RPMI8226 (cell line): ENCODE results near the gene F12.
"Not testable (repeated sequence)": the region's sequence is repeated elsewhere in the genome, so short reads cannot be mapped to it uniquely, and the experiment has no call there.

Source experiments
- DNase-seq: peaks from one replicate; pipeline ENCODE4 v3.0.0-alpha.2; 2015

The F12 gene

DNA sequence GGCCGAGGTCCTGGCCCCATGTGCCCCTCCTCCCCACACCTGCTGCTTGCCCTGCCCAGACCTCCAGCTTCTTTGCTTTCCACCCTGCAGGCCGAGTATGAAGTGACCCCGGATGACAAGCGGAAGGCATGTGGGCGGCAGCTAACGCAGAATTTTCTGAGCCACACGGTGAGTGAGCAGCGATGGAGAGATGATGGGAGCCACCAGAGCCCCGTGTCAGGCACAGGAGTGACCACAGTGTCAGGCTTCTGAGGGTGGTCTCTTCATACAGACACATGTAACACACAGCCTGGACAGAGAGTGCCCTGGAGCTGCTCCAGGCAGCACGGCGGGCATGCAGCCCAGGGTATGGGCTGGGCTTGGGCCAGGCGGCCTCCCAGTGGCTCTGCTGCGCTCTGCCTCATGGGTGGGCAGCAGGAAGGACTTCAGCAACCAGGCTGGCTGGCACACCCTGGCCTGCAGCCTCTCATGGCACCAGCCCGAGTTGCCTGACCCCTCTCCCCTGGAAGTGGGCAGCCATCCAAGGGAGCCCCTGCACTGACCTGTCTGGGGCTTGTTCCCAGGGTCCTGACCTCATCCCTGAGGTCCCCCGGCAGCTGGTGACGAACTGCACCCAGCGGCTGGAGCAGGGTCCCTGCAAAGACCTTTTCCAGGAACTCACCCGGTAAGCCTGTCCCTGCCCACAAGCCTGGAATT, 22.9 kb upstream of the F12 start:
- DNase-seq: no peak

DNA sequence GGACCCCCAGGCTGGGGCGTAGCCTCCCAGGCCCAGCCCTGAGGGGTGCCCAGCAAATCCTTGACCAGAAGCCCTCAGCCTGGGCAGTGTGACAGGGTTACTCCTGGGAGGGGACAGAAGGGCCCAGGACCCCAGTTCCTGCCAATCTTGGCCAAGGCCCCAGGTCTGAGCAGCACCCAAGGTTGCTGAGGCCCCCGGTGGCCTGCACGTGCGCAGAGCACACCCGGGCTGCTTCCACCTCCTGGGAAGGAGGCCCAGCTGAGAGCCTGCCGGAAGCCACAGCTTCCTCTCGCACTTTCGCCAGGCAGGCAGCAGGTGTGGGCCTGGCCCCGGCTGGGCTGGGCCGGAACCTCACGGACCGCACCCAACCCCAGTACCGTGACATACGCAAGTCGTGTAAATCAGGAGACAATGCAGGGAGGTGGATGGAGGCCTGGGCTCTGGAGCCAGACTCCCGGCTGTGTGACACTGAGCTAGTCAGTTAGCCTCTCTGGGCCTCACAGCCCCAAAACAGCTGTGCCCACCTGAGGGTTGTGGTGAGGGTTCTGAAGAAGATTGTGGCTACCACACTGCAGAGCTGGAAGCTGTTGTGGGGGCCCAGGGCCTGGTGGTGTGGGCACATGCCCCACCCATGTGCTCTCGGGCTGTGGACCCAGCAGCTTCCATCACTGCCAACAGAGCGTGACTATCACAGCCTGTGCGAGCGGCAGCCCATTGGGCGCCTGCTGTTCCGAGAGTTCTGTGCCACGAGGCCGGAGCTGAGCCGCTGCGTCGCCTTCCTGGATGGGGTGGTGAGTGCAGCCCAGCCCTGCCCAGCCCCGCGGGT, 22.2 kb upstream of the F12 start:
- peak; percentile 92 for DNase-seq

DNA sequence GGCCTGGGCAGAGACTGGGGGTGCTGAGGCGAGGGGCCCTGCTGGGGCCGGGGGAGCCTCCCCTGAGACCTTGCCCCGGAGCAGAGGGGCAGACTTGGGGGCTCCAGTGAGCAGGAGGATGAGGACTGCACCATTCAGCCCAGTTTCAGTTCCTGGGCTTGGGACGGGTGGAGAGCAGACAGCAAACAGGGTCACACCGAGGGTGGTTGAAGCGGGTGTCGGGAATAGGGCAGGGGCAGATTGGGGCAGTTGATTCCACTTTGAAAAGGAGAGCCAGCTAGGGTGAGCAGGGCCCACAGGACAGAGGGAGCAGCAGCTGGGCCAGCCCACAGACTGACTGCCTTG, 21.6 kb upstream of the F12 start:
- peak; percentile 37 for DNase-seq

DNA sequence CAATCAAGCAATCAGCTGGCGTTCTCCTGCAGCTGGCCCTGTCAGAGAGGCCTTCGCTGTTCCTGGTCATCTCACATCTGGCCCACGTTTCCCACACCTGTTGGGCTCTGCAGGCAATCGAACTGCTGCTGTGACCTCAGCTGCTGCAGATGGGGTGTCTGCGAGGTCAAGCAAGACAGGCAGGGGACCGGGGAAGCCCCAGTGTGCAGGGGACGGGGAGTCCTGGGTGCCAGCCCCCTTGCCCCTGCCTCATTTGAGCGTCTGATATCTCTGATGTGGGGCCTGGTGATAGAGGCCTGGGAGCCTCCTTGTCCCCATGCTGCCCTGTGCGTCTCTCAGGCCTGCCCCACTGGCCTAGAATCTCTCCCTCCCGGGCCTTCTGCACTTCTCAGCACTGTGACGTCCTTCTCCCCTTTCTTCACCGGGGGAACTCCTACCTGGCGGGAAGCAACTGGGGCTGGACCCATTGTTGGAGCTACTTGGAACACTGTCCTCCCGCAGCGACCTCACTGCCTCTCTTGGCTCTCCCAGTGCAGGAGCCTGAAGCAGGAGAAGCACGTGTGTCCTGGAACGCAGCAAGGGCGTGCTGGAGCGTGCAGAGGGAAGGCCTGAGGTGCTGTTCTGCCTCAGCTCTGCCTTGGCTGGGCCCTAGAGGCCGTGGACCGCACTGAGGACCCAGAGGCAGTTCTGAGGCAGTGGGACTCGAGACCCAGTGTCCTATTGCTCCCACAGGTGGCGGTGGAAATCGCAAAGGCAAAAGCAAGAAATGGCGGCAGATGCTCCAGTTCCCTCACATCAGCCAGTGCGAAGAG, 21.0 kb upstream of the F12 start:
- peak; percentile 87 for DNase-seq

DNA sequence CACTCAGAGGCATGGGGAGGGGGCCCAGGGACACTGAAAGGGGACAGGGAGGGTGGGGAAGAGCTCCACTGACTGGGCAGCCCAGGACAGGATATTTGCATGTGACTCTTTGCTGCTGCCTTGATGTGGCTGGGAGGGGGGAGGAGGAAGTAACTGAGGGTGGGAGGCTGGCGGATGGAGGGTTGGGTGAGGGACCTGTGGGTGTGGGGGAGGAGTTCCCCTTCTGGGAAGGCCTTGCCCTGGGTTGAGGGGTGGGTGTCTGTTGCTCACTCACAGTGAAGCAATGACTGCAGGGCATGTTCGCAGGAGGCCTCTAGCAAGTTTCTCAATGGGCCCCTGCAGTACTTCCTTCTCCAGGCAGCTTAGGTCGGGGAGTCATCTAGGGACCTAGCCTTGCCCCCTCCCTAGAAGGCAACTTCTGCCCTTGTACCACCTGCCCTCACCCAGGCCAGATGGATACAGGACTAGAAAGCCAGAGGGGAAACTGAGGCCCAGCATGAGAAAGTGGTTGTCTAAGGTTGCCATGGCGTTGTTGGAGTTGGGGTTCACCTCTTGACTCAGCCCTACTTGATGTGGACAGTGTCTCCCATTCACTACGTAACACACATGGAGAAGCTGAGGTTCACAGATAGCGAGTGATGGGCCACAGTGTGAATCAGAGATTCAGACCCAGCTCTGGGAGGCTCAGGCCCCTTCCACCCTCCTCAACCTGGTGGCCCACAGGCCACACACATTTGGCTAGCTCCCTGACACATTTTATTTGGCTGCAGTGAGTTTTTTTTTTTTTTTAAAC, 20.1 kb upstream of the F12 start:
- DNase-seq: peak; percentile 57

DNA sequence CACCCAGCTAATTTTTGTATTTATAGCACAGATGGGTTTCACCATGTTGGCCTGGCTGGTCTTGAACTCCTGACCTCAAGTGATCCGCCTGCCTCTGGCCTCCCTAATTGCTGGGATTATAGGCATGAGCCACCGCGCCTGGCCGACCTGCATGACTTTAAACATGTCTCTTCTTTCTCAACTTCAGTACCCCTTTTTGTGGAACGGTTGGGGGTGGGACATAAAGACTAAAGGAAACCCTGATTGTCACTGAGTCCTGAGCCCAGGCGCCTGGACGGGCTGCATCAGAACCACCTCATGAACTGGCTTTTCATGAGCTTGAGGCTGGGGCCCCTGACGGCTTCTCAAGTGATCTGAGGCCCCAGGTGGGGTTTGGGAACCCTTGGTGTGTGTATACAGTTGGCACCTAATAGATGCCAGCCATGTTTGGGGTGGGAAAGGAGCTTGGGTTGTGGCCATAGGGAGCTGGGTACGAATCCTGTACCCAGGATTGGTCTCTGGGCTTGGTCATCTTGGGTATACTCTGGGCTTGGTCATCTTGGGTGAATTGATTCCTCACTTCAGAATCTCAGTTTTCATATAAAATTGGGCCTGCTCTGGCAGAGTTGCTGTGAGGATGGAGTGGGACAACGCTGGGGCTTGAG, 19.3 kb upstream of the F12 start:
- no peak for DNase-seq

DNA sequence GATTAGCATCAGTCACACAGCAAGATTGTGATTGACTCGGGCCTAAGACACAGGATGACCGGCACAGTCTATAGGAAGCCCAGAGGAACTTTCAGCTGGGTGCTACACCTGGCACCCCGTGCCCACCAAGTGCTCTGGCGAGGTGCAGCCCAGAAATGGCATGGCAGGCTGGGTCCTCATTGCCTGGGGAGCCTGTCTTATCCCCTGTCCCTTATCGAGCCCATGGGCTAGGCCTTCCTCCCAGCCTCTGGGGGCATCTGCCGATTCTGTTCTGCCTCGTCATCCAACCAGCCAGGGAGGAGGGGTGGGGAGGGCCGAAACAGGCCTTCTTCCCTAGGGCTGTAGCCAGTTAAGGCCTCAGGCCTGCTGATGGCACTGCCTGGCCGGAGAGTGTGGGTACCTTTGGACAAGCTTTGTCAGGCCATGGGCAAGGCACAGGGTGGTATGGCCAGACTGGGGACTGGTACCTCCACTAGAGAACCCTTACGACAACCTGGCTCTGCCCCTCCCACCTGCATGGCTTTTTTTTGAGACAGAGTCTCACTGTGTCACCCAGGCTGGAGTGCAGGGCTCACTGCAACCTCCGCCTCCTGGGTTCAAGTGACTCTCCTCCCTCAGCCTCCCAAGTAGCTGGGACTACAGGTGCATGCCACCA, 18.7 kb upstream of the F12 start:
- peak; percentile 36 for DNase-seq

DNA sequence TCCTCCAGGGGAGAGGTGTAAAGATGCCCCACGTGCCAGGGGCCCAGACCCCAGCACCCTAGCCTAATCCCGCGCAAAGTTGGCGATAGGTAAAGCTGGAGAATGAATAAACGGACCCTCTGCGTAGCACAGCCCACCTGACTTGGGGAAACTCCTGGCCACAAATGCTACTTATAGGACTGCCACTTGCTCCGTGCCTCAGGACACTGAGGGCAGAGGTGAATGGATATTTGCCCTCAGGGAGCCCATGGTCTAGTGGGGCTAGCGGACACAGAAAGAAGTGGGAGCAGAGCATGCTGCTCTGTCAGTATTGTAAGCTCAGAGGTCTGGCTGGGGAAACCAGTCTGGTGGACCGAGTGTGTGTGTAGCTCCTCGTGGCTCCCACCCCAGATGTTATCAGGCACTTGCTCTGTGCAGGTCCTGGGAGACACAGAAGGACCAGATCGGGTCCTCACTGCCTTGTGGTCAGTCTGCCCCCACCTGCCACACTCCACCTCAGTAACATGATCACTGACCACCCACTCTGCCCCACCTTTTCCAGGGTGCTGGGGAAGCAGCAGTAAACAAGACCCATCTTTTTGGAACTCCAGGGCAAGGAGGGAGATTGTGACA, 18.0 kb upstream of the F12 start:
- peak; percentile 32 for DNase-seq

DNA sequence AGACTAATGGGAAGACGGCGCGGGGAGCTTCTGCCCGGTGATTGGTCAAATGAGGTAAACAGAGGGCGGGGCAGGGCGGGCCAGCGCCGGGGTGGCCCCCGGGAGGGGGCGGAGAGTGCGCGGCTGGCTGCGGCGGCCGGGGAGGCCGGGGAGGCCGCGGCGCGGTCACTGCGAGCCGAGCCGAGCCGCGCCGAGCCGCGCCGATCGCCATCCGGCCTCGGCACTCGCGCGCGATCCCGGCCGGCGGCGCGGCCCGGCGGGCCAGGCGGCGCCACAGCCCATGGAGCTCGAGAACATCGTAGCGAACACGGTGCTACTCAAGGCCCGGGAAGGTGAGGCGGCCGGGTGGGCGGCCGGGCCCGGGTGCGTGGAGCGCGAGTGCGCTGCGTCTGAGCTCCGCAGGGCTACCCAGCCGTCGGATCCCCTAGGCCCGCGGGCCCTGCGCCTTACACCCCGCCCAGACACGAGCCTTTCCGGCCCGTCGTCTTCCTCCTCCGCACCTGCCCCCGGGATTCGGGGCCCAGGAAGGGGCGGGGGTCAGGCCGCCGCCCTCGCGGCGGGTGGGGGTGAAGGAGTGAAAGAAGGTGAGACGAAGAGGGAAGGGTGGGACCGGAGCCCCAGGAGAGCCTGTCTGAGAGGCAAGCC, 17.3 kb upstream of the F12 start, which contains the start of gene GRK6:
TSS of gene GRK6 (plus strand) at position 111 of the 645 bp plus-strand sequence. CDS start at position 281, 170 bp downstream.
- DNase-seq: peak; percentile 72

DNA sequence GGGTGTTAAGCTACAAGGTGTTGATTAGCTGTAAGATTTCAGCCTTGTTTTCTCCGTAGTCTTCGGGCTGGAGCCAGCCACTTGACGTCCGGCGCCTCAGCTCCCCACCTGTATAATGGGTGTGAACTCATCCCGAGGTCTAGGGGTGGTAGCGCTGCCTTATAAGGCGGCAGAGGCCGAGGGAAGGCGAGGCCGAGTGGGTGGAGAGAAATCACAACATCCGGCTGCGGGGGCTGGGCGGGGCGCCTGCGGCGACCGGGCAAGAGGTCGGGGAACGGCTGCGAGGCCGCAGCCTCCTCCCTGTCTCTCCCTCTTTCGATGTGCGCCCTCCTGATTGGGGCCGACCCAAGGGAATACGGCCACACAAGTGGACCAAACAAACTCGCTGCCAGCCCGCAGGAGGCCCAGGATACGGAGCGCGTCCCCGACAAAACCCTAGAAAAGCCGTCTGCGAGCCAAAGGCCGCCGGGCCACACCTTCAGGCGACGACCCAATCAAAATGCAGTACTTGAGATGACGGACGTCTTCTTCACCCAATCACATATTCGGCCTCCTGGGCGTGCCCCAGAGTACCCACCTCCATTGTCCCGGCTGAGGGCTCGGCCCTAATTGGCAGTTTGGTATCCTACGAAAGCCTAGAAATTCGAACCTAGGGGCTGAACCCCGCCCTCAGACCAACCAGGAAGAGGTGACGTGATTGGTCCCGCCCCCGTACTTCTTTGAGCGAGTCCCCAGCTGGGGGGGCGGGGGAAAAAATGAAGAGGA, 16.6 kb upstream of the F12 start:
- peak; percentile 100 for DNase-seq

DNA sequence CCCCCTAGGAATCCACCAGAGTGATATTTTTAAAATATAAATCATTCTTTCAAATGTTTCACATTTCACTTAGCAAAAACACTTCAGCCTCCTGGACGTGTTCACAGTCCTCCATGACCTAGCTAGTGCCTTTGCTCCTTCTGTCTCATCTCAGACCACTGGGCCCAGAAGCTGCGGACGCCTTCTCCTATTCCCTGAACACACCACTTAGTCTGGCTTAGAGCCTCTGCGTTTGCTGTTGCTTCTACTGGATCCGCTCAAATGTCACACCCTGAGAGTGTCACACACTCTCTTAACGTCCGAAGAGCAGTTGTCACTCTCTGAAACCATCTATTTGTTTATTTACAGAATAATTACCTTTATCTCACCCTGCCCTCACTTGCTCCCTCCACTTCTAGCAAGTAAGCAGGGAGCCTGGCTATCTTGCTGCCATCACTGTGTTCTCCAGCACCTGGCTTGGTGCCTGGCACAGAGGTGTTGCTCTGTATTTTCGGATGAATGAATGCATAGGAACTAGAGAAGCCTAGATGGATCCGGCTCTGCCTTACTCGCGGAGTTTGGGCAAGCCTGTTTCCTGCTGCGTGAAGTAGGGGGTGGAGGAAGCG, 15.9 kb upstream of the F12 start:
- DNase-seq: no peak

DNA sequence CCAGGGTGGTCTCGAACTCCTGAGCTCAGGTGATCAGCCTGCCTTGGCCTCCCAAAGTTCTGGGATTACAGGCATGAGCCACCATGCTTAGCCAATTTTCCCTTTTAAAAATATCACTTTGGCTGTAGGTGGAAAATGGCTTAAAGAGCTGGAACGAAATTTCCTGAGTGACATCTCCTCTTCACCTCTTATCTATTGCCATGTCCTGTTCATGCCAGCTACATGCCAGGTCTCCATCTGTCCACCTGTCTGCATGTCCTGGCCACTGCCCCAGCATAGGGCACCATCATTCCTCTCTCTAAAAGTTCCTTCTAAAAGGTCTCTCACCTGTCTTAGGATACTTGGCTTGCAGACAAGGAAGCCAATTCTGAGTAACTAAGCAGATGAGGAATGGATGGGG, 14.3 kb upstream of the F12 start:
- DNase-seq: no peak

DNA sequence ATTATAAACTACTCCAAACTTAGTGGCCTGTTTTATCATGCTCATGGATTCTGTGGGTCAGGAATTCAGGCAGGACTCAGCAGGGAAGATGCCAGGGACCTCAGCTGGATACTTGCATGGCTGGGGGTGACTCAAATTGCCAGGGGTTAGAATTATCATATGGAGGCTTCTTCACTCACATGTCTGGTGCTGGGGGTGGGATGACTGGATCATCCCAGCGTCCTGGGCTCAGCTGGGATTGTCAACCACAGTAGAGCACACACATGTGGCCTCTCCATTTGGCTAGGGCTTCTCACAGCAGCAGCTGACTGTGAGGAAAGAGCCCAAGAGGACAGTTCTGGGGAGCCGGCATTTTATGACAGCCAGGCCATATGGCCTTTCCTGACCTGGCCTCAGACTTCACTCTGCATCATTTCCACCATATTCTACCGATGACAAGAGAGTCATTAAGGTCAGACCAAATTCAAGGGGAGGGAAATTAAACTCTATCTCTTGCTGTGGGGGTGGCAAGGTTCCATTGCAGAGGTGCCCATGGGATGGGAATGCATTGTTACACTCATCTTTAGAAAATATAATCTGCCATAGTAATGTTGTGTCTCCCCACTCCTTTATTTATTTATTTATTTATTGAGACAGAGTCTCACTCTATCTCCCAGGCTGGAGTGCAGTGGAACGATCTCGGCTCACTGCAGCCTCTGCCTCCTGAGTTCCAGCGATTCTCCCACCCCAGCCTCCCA, 11.9 kb upstream of the F12 start:
- DNase-seq: no peak

DNA sequence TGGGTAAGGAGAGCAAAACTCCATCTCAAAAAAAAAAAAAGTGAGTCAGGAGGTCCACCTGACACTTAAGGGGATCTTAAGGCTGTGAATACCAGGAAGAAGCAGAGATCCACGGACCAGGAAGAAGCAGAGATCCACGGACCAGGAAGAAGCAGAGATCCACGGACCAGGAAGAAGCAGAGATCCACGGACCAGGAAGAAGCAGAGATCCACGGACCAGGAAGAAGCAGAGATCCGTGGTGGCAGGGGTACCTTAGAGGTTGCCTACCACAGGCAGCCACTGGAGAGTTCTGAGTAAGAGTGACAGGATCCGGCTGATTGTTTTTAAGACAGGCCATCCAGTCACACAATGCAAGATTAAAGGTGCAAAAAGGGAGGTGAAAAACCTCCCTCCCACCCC, 11.1 kb upstream of the F12 start:
- not testable (repeated sequence) for DNase-seq

DNA sequence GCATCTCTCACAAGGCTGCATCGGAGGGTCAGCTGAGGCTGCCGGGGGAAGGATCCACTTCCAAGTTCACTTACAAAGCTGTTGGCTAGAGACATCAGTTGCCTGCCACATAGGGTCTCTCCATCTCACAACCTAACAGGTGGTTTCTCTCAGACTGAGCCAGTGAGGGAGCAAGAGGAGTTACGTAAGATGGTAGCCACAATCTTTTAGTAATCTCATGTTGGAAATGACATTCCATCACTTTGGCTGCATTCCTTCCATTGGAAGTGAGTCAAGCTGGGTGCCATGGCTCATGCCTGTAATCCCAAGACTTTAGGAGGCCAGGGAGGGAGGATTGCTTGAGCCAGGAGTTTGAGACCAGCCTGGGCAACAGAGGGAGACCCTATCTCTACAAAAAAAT, 9.7 kb upstream of the F12 start:
- DNase-seq: no peak

DNA sequence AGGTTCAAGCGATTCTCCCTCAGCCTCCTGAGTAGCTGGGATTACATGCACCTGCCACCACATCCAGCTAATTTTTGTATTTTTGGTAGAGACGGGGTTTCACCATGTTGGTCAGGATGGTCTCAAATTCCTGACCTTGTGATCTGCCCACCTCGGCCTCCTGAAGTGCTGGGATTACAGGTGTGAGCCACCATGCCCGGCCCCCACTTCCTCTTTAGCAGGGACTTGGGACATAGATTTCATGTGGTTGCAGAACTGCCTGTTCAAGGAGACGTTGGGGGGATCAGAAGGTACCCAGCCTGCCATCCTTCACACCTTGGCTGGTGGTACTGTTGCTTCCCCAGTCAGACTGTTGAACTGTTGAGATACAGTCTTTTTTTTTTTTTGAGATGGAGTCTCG, 7.7 kb upstream of the F12 start:
- not testable (repeated sequence) for DNase-seq

DNA sequence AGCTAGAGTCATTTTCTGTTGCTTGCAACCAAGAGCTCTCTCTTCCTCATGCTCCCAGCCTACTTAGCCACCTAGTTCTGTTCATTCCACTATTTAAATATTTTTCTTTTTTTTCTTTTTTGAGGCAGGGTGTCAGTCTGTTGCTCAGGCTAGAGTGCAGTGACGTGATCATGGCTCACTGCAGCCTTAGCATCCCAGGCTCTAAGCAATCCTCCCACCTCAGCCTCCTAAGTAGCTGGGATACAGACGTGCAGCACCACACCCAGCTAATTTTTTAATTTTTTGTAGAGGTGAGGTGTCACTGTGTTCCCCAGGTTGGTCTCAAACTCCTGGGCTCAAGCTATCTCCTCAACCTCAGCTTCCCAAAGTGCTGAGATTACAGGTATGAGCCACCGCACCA, 5.1 kb upstream of the F12 start:
- no peak for DNase-seq

DNA sequence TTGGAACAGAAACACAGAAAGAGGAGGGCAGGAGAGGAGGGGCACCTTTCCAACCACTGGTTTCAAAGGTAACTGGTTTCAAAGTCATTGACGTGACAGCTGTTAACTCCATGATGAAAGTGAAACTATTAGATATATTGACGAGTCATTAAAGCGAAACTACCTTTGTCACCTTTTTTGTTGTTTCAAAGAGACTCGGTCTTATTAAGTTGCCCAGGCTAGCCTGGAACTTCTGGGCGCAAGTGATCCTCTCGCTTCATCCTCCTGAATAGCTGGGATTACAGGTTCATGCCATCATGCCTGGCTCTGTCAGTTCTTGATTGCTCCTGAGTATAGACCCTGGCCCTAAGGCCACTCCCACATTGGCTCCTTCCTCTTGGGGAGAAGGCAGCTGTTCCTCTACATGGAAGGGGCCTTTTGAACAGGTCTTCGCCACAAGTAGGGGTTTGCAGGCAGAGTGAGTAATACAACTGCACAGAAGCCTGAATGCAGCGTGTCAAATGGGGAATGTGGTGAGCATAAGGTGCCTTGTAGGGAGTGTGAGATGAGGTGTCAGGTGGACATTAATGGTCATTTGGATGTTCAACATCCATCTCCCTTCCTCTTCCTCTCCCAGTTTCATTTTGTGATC, 3.4 kb upstream of the F12 start:
- peak; percentile 88 for DNase-seq
